Measurements from ENCODE around the gene DSCAML1.

DSCAML1 gene

DNA sequence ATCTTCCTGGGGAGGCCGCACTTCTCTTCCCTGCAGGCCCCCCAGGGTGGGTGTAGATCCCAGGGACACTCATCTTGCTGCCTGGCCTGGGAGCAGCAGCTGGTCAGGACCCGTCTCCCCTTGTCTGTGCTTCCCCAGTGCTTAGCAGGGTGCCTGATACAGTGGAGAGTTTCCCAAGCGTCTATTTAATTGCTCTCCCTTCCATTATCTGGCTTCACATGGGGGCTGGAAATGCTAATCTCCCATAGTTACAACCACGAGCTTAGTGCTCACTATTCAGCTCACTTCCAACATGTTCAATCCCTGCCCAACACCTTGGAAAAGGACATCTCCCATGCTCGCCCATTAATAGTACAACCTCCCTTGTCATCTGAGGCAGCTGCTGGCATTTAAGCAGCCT is 100.5 kb downstream of the DSCAML1 start:
- H3K9me3 Mint-ChIP-seq, result no peaks in the 10 kb centered on the region
- H3K36me3 Mint-ChIP-seq, result no peaks in the 10 kb centered on the region
- DNase-seq (ENCODE audit: low spot score in 2 of 2) (no peak), ATAC-seq (no peak)
- H3K4me3 Mint-ChIP-seq, result no peak overlapping the region
- no peak overlapping the region for H3K27ac Mint-ChIP-seq
- H3K4me1 Mint-ChIP-seq, result no peaks in the 10 kb centered on the region

DNA sequence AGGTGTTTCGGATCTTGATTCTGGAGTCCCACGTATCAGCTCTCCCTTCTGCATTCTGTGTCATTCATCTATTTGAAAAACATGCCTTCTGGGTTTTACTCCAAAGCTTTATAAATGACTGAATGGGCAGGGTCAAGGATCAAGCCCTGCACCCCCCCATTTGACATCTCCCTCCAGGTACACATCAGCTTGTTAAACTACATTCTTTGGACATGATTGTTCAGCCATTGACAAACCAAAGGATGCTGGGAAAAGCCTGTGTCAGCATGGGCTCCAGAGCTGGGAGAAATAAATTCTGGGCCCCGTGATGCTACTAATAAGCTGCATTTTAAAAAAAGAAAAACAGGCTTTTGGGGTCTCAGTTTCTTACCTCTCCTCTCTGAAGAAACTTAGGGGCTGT is 103.7 kb downstream of the DSCAML1 start:
- H3K4me1 Mint-ChIP-seq, result no peaks in the 10 kb centered on the region
- no peak overlapping the region for H3K4me3 Mint-ChIP-seq
- H3K27ac Mint-ChIP-seq, result no peak overlapping the region
- DNase-seq (ENCODE audit: low spot score in 2 of 2) (no peak), ATAC-seq (no peak)
- no peaks in the 10 kb centered on the region for H3K36me3 Mint-ChIP-seq
- no peaks in the 10 kb centered on the region for H3K9me3 Mint-ChIP-seq

DNA sequence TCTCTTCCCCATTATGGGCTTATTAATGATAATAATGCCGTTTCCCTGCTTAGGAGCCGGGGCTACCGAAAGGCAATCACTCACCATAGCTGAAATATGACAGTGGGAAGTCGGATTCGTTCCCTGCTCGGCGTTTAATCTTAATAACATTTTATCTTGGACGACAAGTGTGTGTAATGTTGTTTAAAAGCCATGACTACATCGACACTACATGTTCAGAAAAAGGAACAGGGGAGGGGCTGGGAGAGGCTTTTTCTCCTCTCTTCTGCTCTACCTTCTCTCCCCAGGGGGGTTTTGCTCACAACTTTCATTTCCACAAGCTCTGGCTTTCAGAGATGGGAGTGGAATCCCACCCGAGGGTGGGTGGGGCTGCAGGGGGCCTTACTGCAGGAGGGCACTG is 105.5 kb downstream of the DSCAML1 start:
- no peak overlapping the region for H3K4me3 Mint-ChIP-seq
- ATAC-seq, result no peak
- DNase-seq (ENCODE audit: low spot score in 2 of 2), result no peak
- no peaks in the 10 kb centered on the region for H3K36me3 Mint-ChIP-seq
- H3K27ac Mint-ChIP-seq, result no peak overlapping the region
- no peaks in the 10 kb centered on the region for H3K9me3 Mint-ChIP-seq
- no peaks in the 10 kb centered on the region for H3K4me1 Mint-ChIP-seq

DNA sequence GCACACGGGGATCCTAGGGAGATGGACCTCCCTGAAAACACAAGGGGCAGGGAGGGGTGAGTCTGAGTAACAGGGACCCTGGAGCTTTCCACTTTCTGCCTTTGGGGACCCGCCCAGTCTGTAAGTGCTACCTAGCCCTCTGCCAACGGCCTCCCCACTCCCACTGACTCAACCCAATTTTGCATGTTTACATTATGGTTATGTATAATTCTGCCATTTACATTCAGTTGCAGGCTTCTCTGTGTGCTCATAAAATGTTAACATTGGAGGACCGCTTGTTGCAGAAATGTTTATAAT is 105.8 kb downstream of the DSCAML1 start:
- no peak for DNase-seq (ENCODE audit: low spot score in 2 of 2)
- Mint-ChIP-seq H3K9me3 (no peaks in the 10 kb centered on the region), H3K27ac (no peak overlapping the region), H3K4me1 (no peaks in the 10 kb centered on the region), H3K36me3 (no peaks in the 10 kb centered on the region), H3K4me3 (no peak overlapping the region)
- ATAC-seq, result no peak

DNA sequence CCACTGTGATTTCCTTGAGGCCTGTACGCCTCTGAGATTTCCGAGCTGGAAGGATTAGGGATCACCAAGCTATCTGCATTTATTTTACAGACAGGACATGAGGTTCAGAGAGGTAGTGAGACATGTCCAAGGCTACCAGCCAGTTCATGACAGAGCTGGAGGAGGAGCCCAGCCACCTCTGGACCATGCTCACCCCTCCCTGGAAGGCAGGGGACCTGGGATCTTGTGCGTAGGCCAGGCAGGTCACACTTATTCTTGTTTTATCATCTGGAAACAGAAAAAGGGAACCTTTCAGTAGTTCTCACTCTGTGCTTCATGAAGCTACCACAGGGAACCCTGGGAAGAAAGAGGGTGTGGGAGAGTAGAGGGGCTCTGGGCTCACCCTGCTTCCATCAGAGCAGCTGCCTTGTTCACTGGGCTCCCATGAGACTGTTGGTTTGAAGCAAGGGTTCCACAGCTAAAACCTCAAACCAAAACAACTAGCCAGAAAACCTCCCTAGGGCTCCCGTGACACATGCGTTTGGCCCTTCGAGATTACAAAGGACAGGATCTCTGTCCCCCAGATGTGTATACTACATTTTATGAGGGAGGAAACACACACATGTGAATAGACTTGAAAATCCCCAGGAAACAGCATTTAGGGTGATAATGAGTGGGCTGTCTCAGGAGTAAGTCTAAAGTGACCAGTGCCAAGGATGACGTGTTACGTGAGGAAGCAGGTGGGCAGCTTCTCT is 106.4 kb downstream of the DSCAML1 start:
- no peaks in the 10 kb centered on the region for H3K36me3 Mint-ChIP-seq
- no peaks in the 10 kb centered on the region for H3K9me3 Mint-ChIP-seq
- H3K27ac Mint-ChIP-seq, result no peak overlapping the region
- H3K4me3 Mint-ChIP-seq, result no peak overlapping the region
- H3K4me1 Mint-ChIP-seq, result no peaks in the 10 kb centered on the region
- no peak for ATAC-seq
- no peak for DNase-seq (ENCODE audit: low spot score in 2 of 2)

DNA sequence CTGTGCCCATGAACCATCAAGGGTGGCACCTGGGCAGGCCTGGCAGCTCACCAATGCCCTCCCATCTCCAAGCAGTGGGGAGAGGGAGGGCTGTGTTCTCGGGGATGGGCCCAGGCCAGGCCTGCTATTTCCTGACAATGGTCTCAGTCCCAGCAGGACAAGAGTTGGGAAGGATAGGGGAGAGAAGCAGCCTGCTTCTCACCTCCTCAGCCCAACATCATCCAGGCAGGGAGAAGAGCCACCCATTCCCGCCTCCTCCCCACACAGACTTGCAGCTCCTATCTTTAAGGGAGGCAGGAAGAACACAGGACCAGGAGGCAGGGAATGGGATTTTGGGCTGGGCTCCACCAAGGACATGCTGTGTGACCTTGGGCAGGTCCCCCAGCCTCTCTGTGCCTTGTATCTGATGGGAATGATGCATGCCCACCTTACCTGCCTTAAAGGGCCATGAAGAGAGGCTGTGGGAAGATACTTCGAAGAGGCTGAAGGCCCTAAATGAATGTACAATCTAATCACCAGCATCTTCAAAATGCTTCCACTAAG is 108.7 kb downstream of the DSCAML1 start:
- Mint-ChIP-seq H3K27ac (no peak overlapping the region), H3K4me3 (no peak overlapping the region), H3K36me3 (no peaks in the 10 kb centered on the region), H3K9me3 (no peaks in the 10 kb centered on the region), H3K4me1 (no peaks in the 10 kb centered on the region)
- ATAC-seq (no peak), DNase-seq (ENCODE audit: low spot score in 2 of 2) (no peak)

DNA sequence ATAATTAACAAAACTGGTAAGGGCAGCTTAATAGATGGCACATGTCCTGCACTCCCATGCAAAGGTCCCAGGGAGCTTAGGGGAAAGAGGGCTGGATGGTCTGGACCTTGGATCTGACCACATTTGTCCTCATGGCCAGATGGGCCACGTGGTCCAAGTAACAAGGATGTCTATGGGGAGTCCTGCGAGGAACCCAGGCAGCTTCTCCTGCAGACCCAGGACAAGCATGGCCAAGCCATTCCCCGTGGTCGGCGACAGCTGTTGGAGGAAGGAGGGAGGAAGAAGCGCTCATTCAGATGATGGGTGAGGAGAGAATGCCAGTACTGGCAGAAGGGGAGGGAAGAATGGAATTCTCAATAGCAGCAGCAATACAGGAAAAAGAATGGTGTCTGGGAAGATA is 109.2 kb downstream of the DSCAML1 start:
- H3K9me3 Mint-ChIP-seq, result no peaks in the 10 kb centered on the region
- no peaks in the 10 kb centered on the region for H3K36me3 Mint-ChIP-seq
- no peaks in the 10 kb centered on the region for H3K4me1 Mint-ChIP-seq
- DNase-seq (ENCODE audit: low spot score in 2 of 2) (no peak), ATAC-seq (no peak)
- H3K4me3 Mint-ChIP-seq, result no peak overlapping the region
- no peak overlapping the region for H3K27ac Mint-ChIP-seq

DNA sequence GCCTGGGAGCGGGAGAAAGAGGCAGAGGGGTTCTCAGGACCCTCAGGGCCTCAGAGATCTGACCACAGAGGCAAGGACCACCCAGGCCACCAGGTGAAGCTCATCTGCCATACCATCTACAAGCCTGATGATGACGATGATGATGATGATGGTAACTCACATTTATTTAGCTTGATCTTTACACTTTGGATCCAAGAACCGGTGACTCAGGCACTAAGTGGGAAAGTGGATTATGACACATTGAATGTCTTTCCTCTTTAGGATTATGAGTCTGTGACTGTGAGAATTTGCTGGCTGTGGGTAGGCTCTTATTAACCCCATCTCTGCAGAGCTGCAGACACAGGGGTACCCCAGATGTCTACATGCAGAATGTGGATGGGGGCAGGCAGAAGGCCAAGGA is 110.3 kb downstream of the DSCAML1 start:
- no peaks in the 10 kb centered on the region for H3K4me1 Mint-ChIP-seq
- no peak for DNase-seq (ENCODE audit: low spot score in 2 of 2)
- H3K4me3 Mint-ChIP-seq, result no peak overlapping the region
- ATAC-seq, result no peak
- H3K36me3 Mint-ChIP-seq, result no peaks in the 10 kb centered on the region
- H3K27ac Mint-ChIP-seq, result no peak overlapping the region
- no peaks in the 10 kb centered on the region for H3K9me3 Mint-ChIP-seq

DNA sequence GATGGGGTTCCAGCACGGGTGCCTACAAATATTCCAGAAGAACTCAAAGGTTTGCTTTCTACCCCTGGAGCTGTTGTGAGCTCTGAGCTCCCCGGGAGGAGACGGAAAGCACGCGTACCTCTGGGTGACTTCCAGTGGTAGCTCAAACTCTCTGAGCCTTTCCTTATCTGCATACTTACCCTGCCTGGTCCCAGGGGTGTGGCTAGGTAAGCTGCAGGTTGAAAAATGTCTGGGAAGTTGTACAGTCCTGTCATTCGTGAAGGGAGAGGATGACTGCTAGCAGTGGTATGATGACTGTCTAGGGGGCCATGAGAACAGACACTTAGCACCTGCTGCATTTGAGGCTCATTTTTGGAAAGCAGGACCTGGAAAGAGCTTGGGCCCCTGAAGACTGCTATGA is 111.5 kb downstream of the DSCAML1 start:
- no peak for DNase-seq (ENCODE audit: low spot score in 2 of 2)
- no peak for ATAC-seq
- Mint-ChIP-seq H3K4me3 (no peak overlapping the region), H3K4me1 (no peaks in the 10 kb centered on the region), H3K9me3 (no peaks in the 10 kb centered on the region), H3K27ac (no peak overlapping the region), H3K36me3 (no peaks in the 10 kb centered on the region)

DNA sequence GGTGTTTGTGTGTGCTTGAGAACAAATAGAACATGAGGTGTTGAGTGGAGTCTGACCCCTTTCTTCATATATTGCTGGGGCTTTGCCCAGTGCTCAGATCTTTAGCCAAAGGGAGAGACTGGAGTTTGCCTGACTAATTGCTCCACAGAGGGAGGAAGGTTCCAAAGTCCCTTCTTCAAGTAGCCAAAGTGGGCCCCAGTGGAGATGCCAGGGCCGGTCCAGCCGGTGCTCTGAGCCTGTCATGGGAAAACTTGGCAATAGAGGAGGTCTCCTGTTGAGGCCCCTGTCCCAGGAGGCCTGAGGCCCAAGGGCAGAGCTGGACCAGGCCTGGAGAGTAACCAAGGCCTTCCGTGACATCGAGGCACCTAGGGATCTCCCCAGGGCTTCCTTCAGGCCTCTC is 112.3 kb downstream of the DSCAML1 start:
- no peaks in the 10 kb centered on the region for H3K9me3 Mint-ChIP-seq
- no peak overlapping the region for H3K27ac Mint-ChIP-seq
- H3K4me3 Mint-ChIP-seq, result no peak overlapping the region
- no peaks in the 10 kb centered on the region for H3K4me1 Mint-ChIP-seq
- H3K36me3 Mint-ChIP-seq, result no peaks in the 10 kb centered on the region
- ATAC-seq (no peak), DNase-seq (ENCODE audit: low spot score in 2 of 2) (no peak)

DNA sequence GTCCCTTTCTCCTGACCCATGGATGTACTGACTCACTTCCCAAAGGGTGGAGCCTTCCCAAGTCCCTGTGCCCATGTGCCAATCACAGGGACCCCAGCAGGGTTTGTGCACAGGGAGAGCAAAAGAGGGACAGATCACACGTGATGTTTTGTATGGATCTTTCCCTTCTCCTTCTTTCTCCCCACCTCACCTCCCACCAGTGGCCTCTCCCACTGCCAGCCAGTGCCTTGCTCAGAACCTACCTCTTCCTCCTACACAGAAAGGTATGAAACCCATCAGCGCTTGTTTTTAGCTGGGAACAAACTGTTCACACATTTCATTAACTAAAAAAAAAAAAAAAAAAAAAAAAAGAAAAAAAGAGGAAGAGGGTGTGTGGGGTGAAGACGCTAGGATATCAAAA is 112.9 kb downstream of the DSCAML1 start:
- no peaks in the 10 kb centered on the region for H3K36me3 Mint-ChIP-seq

DNA sequence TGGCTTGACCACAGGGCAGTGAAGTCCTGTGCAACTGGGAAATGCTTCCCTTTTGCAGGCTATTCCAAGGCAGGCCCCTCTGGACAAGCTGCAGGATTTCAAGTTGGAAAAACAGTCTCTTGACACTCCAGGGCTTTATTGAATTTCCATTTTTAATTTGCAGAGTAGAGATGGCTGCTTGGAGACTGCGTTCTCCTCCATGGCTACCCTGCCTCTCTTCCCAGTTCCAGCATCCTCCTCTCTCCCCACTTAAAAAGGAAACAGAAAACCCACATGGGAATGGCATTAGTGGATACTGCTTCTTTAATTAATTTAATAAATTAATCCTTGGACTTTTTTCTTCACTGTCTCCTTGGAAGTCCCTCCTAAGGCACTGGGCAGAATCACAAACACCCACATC is 115.6 kb downstream of the DSCAML1 start:
- Mint-ChIP-seq H3K4me3 (no peak overlapping the region), H3K36me3 (no peaks in the 10 kb centered on the region), H3K9me3 (no peaks in the 10 kb centered on the region), H3K27ac (no peak overlapping the region), H3K4me1 (no peaks in the 10 kb centered on the region)
- no peak for DNase-seq (ENCODE audit: low spot score in 2 of 2)
- no peak for ATAC-seq

More for the DNA sequence above, 112.9 kb downstream of the DSCAML1 start:
- no peaks in the 10 kb centered on the region for H3K4me1 Mint-ChIP-seq
- ATAC-seq, result no peak
- no peak for DNase-seq (ENCODE audit: low spot score in 2 of 2)
- H3K9me3 Mint-ChIP-seq, result no peaks in the 10 kb centered on the region
- no peak overlapping the region for H3K27ac Mint-ChIP-seq
- no peak overlapping the region for H3K4me3 Mint-ChIP-seq

DNA sequence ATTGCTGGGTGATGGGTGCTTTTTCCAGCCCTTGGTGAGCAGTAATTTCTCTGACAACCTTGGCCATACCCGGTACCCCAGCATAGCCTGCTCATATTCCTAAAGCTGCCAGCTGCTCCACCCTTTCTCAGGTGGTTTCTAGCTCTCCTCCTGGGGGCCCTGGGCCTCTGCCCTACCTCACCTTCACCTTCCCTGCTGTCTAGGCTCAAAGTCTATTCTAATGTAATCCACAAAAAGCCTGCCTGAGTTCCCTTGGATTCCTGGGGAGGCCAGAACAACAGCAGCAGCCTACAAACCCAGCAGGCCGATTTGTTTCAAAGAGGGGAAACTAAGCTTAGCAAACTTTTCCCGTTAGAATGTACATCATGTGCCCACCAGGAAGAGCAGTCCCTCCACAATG is 117.6 kb downstream of the DSCAML1 start:
- no peaks in the 10 kb centered on the region for H3K4me1 Mint-ChIP-seq
- no peak overlapping the region for H3K4me3 Mint-ChIP-seq
- no peak for DNase-seq (ENCODE audit: low spot score in 2 of 2)
- H3K27ac Mint-ChIP-seq, result no peak overlapping the region
- H3K36me3 Mint-ChIP-seq, result no peaks in the 10 kb centered on the region
- ATAC-seq, result no peak
- H3K9me3 Mint-ChIP-seq, result no peaks in the 10 kb centered on the region

DNA sequence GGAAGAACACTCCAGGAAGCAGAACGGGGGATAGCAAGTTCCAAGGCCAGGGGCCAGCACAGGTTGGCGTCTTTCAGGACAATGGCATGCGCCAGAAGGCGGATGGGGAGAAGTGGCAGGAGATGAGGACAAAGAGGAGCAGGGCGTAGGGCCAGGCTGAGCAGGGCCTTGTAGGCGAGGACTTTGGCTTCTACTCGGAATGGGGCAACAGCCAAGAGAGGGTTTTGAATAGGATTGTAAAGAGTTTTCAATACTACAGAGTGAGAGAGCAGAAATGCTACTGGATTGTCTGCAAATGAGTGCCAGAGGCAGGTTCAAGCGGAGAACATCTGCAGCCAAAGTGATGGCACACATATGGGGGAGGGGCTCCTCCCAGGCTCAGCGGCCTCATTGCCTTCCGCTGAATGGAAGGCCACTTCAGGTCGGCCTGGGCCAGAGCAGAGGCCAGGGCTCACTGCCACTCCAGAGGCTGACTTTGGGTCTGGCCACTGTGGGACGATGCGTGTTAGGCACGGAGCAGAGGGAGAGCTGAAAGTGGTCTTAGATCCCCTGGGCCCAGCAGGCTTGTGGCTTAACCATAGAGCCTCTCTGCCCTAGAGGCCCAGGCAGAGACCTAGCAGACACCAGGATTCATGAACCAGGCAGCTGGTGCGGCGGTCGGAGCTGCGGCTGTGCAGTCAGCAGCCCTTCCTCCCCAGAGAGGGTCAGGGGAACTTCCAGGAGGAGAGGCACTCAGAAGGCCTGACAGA is 118.2 kb downstream of the DSCAML1 start:
- DNase-seq (ENCODE audit: low spot score in 2 of 2) (no peak), ATAC-seq (no peak)
- Mint-ChIP-seq H3K4me1 (no peaks in the 10 kb centered on the region), H3K27ac (no peak overlapping the region), H3K4me3 (no peak overlapping the region), H3K9me3 (no peaks in the 10 kb centered on the region), H3K36me3 (no peaks in the 10 kb centered on the region)

DNA sequence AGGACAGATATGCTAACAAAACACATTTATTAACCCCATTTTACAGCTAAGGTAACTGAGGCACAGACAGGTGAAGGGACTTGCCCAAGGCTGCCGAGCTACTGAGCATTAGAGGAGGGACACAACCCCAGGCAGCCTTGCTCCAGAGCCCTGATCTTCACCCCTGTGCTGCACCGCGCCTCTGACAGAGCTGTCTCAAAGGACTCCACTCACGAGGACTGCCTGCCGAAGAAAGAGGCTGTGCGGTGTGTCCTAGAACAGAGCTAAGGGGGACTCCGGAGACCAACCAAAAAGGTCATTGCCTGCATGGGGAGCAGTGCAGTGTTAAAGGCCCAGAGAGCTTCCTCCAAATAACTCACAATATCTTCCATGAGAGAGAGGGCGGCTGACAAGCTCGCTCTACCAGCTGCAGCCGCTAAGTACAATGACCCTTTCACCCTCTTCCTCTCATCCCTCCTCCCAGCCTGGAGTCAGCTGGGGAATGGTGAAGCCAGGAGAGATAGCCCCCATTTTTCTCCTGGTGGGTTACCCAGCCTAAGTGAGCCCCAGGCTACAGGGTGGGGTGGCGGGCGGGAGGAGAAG is 119.2 kb downstream of the DSCAML1 start:
- H3K27ac Mint-ChIP-seq, result no peak overlapping the region
- DNase-seq (ENCODE audit: low spot score in 2 of 2) (no peak), ATAC-seq (no peak)
- no peaks in the 10 kb centered on the region for H3K36me3 Mint-ChIP-seq
- no peak overlapping the region for H3K4me3 Mint-ChIP-seq
- H3K9me3 Mint-ChIP-seq, result no peaks in the 10 kb centered on the region
- H3K4me1 Mint-ChIP-seq, result no peaks in the 10 kb centered on the region

DNA sequence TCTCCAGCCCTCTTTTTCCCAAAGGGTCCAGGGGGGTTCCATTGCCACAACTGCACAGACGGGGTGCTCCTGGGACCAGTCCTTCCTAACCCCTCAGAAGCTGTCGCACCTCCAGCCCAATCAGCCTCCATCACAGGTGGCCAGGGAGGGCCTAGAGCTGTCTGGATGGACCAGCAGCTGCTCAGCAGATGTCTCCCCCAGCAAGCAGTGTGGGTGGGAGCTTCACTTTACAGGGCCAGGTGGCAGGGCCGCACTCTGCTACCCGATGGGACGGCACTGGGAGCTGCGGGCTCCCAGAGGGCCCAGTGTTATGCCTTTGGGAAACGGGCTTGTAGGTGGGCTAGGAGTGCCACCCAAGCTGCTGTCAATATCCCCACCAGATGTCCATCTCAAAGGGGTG is 120.5 kb downstream of the DSCAML1 start:
- no peaks in the 10 kb centered on the region for H3K36me3 Mint-ChIP-seq
- no peaks in the 10 kb centered on the region for H3K4me1 Mint-ChIP-seq
- ATAC-seq, result no peak
- DNase-seq (ENCODE audit: low spot score in 2 of 2), result no peak
- no peak overlapping the region for H3K27ac Mint-ChIP-seq
- no peaks in the 10 kb centered on the region for H3K9me3 Mint-ChIP-seq
- H3K4me3 Mint-ChIP-seq, result no peak overlapping the region
